Right lobe of liver (tissue), 6 donors: ENCODE measurements around the gene SHF. TPM values are rescaled to one million over a fixed set of nuclear protein-coding genes. Genes with fewer than 3 reads are reported as not detected.

Source experiments
- ATAC-seq, 4 donors: fragments of 200-7000 bp; cut with Tn5 transposase; one replicate each; pipeline ENCODE4 v1.9.1; 2020; ENCODE audit warnings: mild to moderate bottlenecking in 4 of 4, moderate library complexity in 4 of 4
- DNase-seq, 3 donors: peaks; one replicate each; pipeline ENCODE4 v3.0.0-alpha.2; 2020
- H3K27ac ChIP-seq, 3 donors: fragments of 200-600 bp; one replicate each; pipeline ENCODE4 v1.8.0; 2022
- H3K27me3 ChIP-seq, 2 donors: fragments of 200-600 bp; one replicate each; pipeline ENCODE4 v1.8.0; 2022
- H3K36me3 ChIP-seq, 4 donors: fragments of 200-600 bp; sonication (generic) in 1 of 4; one replicate each; pipeline versions ENCODE4 v1.5.1 to v1.8.0; 2017 to 2022; ENCODE audit warnings: control low read depth in 1 of 4
- H3K4me1 ChIP-seq, 4 donors: fragments of 200-600 bp; sonication (generic) in 1 of 4; one replicate each; pipeline versions ENCODE4 v1.5.1 to v1.8.0; 2017 to 2022; ENCODE audit warnings: control low read depth in 1 of 4
- H3K4me3 ChIP-seq, 3 donors: fragments of 200-600 bp; one replicate each; pipeline ENCODE4 v1.8.0; 2022
- H3K9me3 ChIP-seq, 4 donors: fragments of 200-600 bp; sonication (generic) in 1 of 4; one replicate each; pipeline versions ENCODE4 v1.5.1 to v1.8.0; 2017 to 2022; ENCODE audit warnings: control low read depth in 1 of 4
- CTCF ChIP-seq, 4 donors: fragments of 200-600 bp in 3 of 4; fragments of 450-650 bp in 1 of 4; IDR thresholded peaks; one replicate each; pipeline versions ENCODE4 v1.5.1 to v1.8.0; 2016 to 2022; ENCODE audit warnings: antibody characterized with exemption in 4 of 4, mild to moderate bottlenecking in 2 of 4
- POLR2A ChIP-seq: fragments of 450-650 bp; IDR thresholded peaks from one replicate; pipeline ENCODE4 v1.6.1; 2017; ENCODE audit warnings: antibody characterized with exemption, mild to moderate bottlenecking
- WGBS: methylation state at CpG from one replicate; pipeline ENCODE4 v1.1.6; 2018; ENCODE audit warnings: low coverage, low lambda C conversion rate; ENCODE audit not compliant: insufficient coverage; ENCODE audit errors: missing lambda C conversion rate; 5-methylcytosine and 5-hydroxymethylcytosine counted together
- intact Hi-C, 2 donors: fragments of 100-400 bp; cut with DNase I; formaldehyde crosslinking; loops; one replicate each; pipeline versions ENCODE4 v1.11.2 to v1.14.1; 2022
- total RNA-seq, 6 experiments: library from RNA; depleted of rRNA in 2 of 6; stranded (reverse); fragments of >200 nt in 2 of 6; fragmentation: NEBNext Ultra II Directional in 3 of 6; extraction: Animal tissue kit (Norgen Biotek cat#: 25700) in 3 of 6; gene quantifications; one replicate each; pipeline versions ENCODE4 v1.1.0 to v1.2.4, GENCODE V29; 2016 to 2023
- donor health status: DM: no; HTN: yes; CAD: no.
- donor health status: DM: no; HTN: no; CAD: no.
- donor health status: DM: no; HTN: no; CAD: no.
- donor health status: DM: no; HTN: yes; CAD: no.
- donor health status: DM: no; HTN: yes; CAD: no.

The SHF gene
- total RNA-seq, 6 experiments from 2014 or later, result 12.7 to 23.5 (median 15.1) TPM

- Histone ChIP-seq H3K27me3 (no peaks in the 10 kb centered on the region), H3K4me1 (peaks cover 0 to 12% (median 2%) of the 10 kb centered on the region in 4 donors), H3K27ac (no peak overlapping the region), H3K36me3 (no peaks in the 10 kb centered on the region), H3K4me3 (no peak overlapping the region), H3K9me3 (no peaks in the 10 kb centered on the region)
- 18% methylated on average over 3 of the region's 3 CpGs for WGBS
- peak; percentile 29 to 85 (median 72) for ATAC-seq
- no peak for TF ChIP-seq CTCF (IDR thresholded peaks at IDR 0.05)
- no peak for TF ChIP-seq POLR2A
- DNase-seq, result no peak
- intact Hi-C loops, result no loop called here
Observed at GRCh38 chr15:45231132-45231531, 43.4 kb upstream of the SHF start.

- no peaks in the 10 kb centered on the region for H3K27me3 ChIP-seq
- H3K9me3 ChIP-seq, result no peaks in the 10 kb centered on the region
- no peak overlapping the region for H3K4me3 ChIP-seq
- no peak overlapping the region for H3K27ac ChIP-seq
- intact Hi-C loops, result no loop called here
- 0% methylated on average over 1 of the region's 1 CpG for WGBS
- TF ChIP-seq POLR2A, result no peak
- peak in 2 of 4 donors; percentile 48 for ATAC-seq
- peaks cover 0 to 12% (median 2%) of the 10 kb centered on the region in 4 donors for H3K4me1 ChIP-seq
- DNase-seq, result peak in 1 of 3 donors; percentile 35
- no peaks in the 10 kb centered on the region for H3K36me3 ChIP-seq
Observed at GRCh38 chr15:45230245-45230965, 42.6 kb upstream of the SHF start.

- Histone ChIP-seq H3K27ac (no peak overlapping the region), H3K27me3 (no peaks in the 10 kb centered on the region), H3K4me3 (no peak overlapping the region), H3K36me3 (no peaks in the 10 kb centered on the region), H3K4me1 (peaks cover 0 to 18% (median 2%) of the 10 kb centered on the region in 4 donors), H3K9me3 (no peaks in the 10 kb centered on the region)
- TF ChIP-seq CTCF (IDR thresholded peaks at IDR 0.05) (no peak), POLR2A (no peak)
- intact Hi-C loops, result no loop called here
- 67% methylated on average over 5 of the region's 5 CpGs for WGBS
- DNase-seq (no peak), ATAC-seq (no peak)
Observed at GRCh38 chr15:45228931-45229330, 41.2 kb upstream of the SHF start.

- H3K27me3 ChIP-seq, result no peaks in the 10 kb centered on the region
- intact Hi-C loops, result no loop called here
- H3K4me1 ChIP-seq, result peaks cover 0 to 10% (median 0%) of the 10 kb centered on the region in 4 donors
- H3K27ac ChIP-seq, result no peak overlapping the region
- no peaks in the 10 kb centered on the region for H3K36me3 ChIP-seq
- DNase-seq, result no peak
- 74% methylated on average over 10 of the region's 11 CpGs for WGBS
- H3K9me3 ChIP-seq, result no peaks in the 10 kb centered on the region
- TF ChIP-seq CTCF (IDR thresholded peaks at IDR 0.05) (no peak), POLR2A (no peak)
- ATAC-seq, result no peak
- H3K4me3 ChIP-seq, result no peak overlapping the region
Observed at GRCh38 chr15:45225506-45226273, 37.9 kb upstream of the SHF start.

GRCh38 chr15:45224621-45225217, 37.0 kb upstream of the SHF start:
- ATAC-seq (peak in 1 of 4 donors; percentile 42), DNase-seq (no peak)
- no peaks in the 10 kb centered on the region for H3K9me3 ChIP-seq
- H3K36me3 ChIP-seq, result no peaks in the 10 kb centered on the region
- H3K4me3 ChIP-seq, result no peak overlapping the region
- WGBS, result 22% methylated on average over 4 of the region's 5 CpGs
- no peaks in the 10 kb centered on the region for H3K27me3 ChIP-seq
- intact Hi-C loops, result no loop called here
- H3K27ac ChIP-seq, result no peak overlapping the region
- TF ChIP-seq CTCF (IDR thresholded peaks at IDR 0.05) (no peak), POLR2A (no peak)
- H3K4me1 ChIP-seq, result peaks cover 0 to 6% (median 0%) of the 10 kb centered on the region in 4 donors
